Vagina (tissue), 2 donors: ENCODE measurements around the gene MPPED1. TPM values are rescaled to one million over a fixed set of nuclear protein-coding genes. Genes with fewer than 3 reads are reported as not detected.

Experiments used
- DNase-seq, 2 donors: peaks; one replicate each; pipeline ENCODE4 v3.0.0-alpha.2; 2017; ENCODE audit errors: extremely low spot score in 2 of 2
- H3K27ac ChIP-seq: fragments of 200-600 bp; sonication (generic); one replicate; pipeline ENCODE4 v1.5.1; 2019
- H3K27me3 ChIP-seq: fragments of 200-600 bp; sonication (generic); one replicate; pipeline ENCODE4 v1.5.1; 2019
- H3K36me3 ChIP-seq, 2 donors: fragments of 200-600 bp; sonication (generic); one replicate each; pipeline ENCODE4 v1.5.1; 2017 to 2019
- H3K4me1 ChIP-seq: fragments of 200-600 bp; sonication (generic); one replicate; pipeline ENCODE4 v1.5.1; 2019
- H3K4me3 ChIP-seq, 2 donors: fragments of 200-600 bp; sonication (generic); 1 replicate in 1 of 2; 2 replicates in 1 of 2; pipeline ENCODE4 v1.5.1; 2016 to 2019
- H3K9me3 ChIP-seq: fragments of 200-600 bp; sonication (generic); one replicate; pipeline ENCODE4 v1.5.1; 2019
- CTCF ChIP-seq, 3 experiments: fragments of 450-650 bp in 2 of 3; fragments of 200-600 bp in 1 of 3; sonication (generic) in 1 of 3; IDR thresholded peaks; one replicate each; pipeline ENCODE4 v1.5.1; 2017 to 2019; ENCODE audit warnings: antibody characterized with exemption in 3 of 3, mild to moderate bottlenecking in 2 of 3, moderate library complexity in 2 of 3
- POLR2A ChIP-seq, 2 donors: fragments of 450-650 bp; IDR thresholded peaks; one replicate each; pipeline ENCODE4 v1.6.1; 2017; ENCODE audit warnings: antibody characterized with exemption in 2 of 2, mild to moderate bottlenecking in 2 of 2, moderate library complexity in 2 of 2
- POLR2AphosphoS5 ChIP-seq, 2 donors: sonication (generic); formaldehyde crosslinking; IDR thresholded peaks; one replicate each; pipeline ENCODE4 v1.9.0; 2017; ENCODE audit warnings: antibody characterized with exemption in 2 of 2, mild to moderate bottlenecking in 2 of 2, low read depth in 1 of 2; ENCODE audit not compliant: insufficient read depth in 1 of 2
- intact Hi-C: fragments of 100-400 bp; cut with DNase I; formaldehyde crosslinking; loops from one replicate; pipeline ENCODE4 v1.15.1; 2023
- total RNA-seq: library from RNA; depleted of rRNA; stranded (reverse); fragments of >200 nt; gene quantifications from one replicate; pipeline ENCODE4 v1.2.3, GENCODE V29; 2016

Gene MPPED1
- total RNA-seq, 1 donor from 2014 or later, result 0.49 TPM

- Histone ChIP-seq H3K36me3 (no peaks in the 10 kb centered on the region), H3K27me3 (no peaks in the 10 kb centered on the region), H3K4me3 (no peak overlapping the region), H3K27ac (no peak overlapping the region), H3K4me1 (no peaks in the 10 kb centered on the region), H3K9me3 (no peaks in the 10 kb centered on the region)
- TF ChIP-seq CTCF (IDR thresholded peaks at IDR 0.05), result no peak
- TF ChIP-seq POLR2AphosphoS5 (IDR thresholded peaks at IDR 0.05; ENCODE audit: insufficient read depth in 1 of 2, low read depth in 1 of 2), result no peak
- TF ChIP-seq POLR2A (IDR thresholded peaks at IDR 0.05), result no peak
- DNase-seq, result no peak
- intact Hi-C loops, result no loop called here
Observed at GRCh38 chr22:43455846-43456245, 44.0 kb downstream of the MPPED1 start.

GRCh38 chr22:43457002-43457401, 45.2 kb downstream of the MPPED1 start:
- TF ChIP-seq POLR2AphosphoS5 (IDR thresholded peaks at IDR 0.05; ENCODE audit: insufficient read depth in 1 of 2, low read depth in 1 of 2), result no peak
- TF ChIP-seq POLR2A (IDR thresholded peaks at IDR 0.05), result no peak
- TF ChIP-seq CTCF (IDR thresholded peaks at IDR 0.05), result no peak
- Histone ChIP-seq H3K27ac (no peak overlapping the region), H3K27me3 (no peaks in the 10 kb centered on the region), H3K36me3 (no peaks in the 10 kb centered on the region), H3K9me3 (no peaks in the 10 kb centered on the region), H3K4me3 (no peak overlapping the region), H3K4me1 (no peaks in the 10 kb centered on the region)
- DNase-seq, result no peak
- intact Hi-C loops, result no loop called here

GRCh38 chr22:43462701-43463100, 50.9 kb downstream of the MPPED1 start:
- no peak overlapping the region for H3K27ac ChIP-seq
- no peaks in the 10 kb centered on the region for H3K27me3 ChIP-seq
- TF ChIP-seq POLR2A (IDR thresholded peaks at IDR 0.05) (no peak), CTCF (IDR thresholded peaks at IDR 0.05) (no peak), POLR2AphosphoS5 (IDR thresholded peaks at IDR 0.05; ENCODE audit: insufficient read depth in 1 of 2, low read depth in 1 of 2) (no peak)
- no peak for DNase-seq
- no peaks in the 10 kb centered on the region for H3K36me3 ChIP-seq
- no peaks in the 10 kb centered on the region for H3K9me3 ChIP-seq
- no peak overlapping the region for H3K4me3 ChIP-seq
- intact Hi-C loops, result no loop called here
- no peaks in the 10 kb centered on the region for H3K4me1 ChIP-seq

GRCh38 chr22:43464809-43465208, 53.0 kb downstream of the MPPED1 start:
- Histone ChIP-seq H3K4me3 (no peak overlapping the region), H3K9me3 (no peaks in the 10 kb centered on the region), H3K4me1 (no peaks in the 10 kb centered on the region), H3K27me3 (no peaks in the 10 kb centered on the region), H3K36me3 (no peaks in the 10 kb centered on the region), H3K27ac (no peak overlapping the region)
- intact Hi-C loops, result no loop called here
- no peak for DNase-seq
- TF ChIP-seq POLR2A (IDR thresholded peaks at IDR 0.05) (no peak), CTCF (IDR thresholded peaks at IDR 0.05) (no peak)

- H3K36me3 ChIP-seq, result no peaks in the 10 kb centered on the region
- H3K27me3 ChIP-seq, result no peaks in the 10 kb centered on the region
- no peaks in the 10 kb centered on the region for H3K9me3 ChIP-seq
- no peak for TF ChIP-seq POLR2AphosphoS5 (IDR thresholded peaks at IDR 0.05; ENCODE audit: insufficient read depth in 1 of 2, low read depth in 1 of 2)
- H3K4me3 ChIP-seq, result no peak overlapping the region
- H3K4me1 ChIP-seq, result no peaks in the 10 kb centered on the region
- no peak overlapping the region for H3K27ac ChIP-seq
- no peak for DNase-seq
- intact Hi-C loops, result no loop called here
Observed at GRCh38 chr22:43465291-43466015, 53.6 kb downstream of the MPPED1 start.
